Right kidney (tissue), 1 donor: ENCODE data around the gene BOLA3.
"Not testable (repeated sequence)": the region's sequence is repeated elsewhere in the genome, so short reads cannot be mapped to it uniquely, and the experiment has no call there.

Experiments used
- DNase-seq: peaks from one replicate; pipeline ENCODE4 v3.0.0-alpha.2; 2016

BOLA3 gene

GRCh38 chr2:74104839-74105238 is 42.9 kb downstream of the BOLA3 start:
- no peak for DNase-seq

GRCh38 chr2:74103763-74104162 is 43.9 kb downstream of the BOLA3 start:
- DNase-seq, result no peak

- no peak for DNase-seq
These were observed 45.2 kb downstream of the BOLA3 start for GRCh38 chr2:74102516-74102915.

DNA sequence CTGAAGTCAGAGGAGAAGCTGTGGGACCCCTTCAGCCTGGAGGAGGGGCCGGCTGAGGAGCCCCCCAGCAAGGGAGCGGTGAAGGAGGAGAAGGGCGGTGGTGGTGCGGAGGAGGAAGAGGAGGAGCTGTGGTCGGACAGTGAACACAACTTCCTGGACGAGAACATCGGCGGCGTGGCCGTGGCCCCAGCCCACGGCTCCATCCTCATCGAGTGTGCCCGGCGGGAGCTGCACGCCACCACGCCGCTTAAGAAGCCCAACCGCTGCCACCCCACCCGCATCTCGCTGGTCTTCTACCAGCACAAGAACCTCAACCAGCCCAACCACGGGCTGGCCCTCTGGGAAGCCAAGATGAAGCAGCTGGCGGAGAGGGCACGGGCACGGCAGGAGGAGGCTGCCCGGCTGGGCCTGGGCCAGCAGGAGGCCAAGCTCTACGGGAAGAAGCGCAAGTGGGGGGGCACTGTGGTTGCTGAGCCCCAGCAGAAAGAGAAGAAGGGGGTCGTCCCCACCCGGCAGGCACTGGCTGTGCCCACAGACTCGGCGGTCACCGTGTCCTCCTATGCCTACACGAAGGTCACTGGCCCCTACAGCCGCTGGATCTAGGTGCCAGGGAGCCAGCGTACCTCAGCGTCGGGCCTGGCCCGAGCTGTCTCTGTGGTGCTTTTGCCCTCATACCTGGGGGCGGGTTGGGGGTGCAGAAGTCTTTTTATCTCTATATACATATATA is 46.0 kb downstream of the BOLA3 start:
- no peak for DNase-seq

DNA sequence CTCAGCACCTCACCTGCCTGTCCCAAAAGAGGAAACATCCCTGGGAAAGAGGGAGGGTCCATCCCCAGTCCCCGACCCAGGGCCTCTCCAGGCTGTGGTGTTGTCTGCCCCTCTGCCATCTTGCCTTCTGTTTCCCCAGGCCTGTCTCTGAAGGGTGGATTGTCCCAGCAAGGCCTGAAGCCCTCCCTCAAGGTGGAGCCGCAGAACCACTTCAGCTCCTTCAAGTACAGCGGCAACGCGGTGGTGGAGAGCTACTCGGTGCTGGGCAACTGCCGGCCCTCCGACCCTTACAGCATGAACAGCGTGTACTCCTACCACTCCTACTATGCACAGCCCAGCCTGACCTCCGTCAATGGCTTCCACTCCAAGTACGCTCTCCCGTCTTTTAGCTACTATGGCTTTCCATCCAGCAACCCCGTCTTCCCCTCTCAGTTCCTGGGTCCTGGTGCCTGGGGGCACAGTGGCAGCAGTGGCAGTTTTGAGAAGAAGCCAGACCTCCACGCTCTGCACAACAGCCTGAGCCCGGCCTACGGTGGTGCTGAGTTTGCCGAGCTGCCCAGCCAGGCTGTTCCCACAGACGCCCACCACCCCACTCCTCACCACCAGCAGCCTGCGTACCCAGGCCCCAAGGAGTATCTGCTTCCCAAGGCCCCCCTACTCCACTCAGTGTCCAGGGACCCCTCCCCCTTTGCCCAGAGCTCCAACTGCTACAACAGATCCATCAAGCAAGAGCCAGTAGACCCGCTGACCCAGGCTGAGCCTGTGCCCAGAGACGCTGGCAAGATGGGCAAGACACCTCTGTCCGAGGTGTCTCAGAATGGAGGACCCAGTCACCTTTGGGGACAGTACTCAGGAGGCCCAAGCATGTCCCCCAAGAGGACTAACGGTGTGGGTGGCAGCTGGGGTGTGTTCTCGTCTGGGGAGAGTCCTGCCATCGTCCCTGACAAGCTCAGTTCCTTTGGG is 47.2 kb downstream of the BOLA3 start:
- DNase-seq, result no peak

- DNase-seq, result no peak
These were observed 47.9 kb downstream of the BOLA3 start for GRCh38 chr2:74099835-74100234.

DNA sequence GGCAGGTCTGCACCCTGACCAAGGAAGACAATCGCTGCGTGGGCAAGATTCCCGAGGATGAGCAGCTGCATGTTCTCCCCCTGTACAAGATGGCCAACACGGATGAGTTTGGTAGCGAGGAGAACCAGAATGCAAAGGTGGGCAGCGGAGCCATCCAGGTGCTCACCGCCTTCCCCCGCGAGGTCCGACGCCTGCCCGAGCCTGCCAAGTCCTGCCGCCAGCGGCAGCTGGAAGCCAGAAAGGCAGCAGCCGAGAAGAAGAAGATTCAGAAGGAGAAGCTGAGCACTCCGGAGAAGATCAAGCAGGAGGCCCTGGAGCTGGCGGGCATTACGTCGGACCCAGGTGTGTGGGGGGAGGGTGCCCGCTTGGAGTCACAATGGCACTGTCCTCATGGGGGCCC is 48.4 kb downstream of the BOLA3 start:
- no peak for DNase-seq

- DNase-seq, result no peak
These were observed 50.1 kb downstream of the BOLA3 start for GRCh38 chr2:74097574-74097973.

GRCh38 chr2:74096052-74096451 is 51.7 kb downstream of the BOLA3 start:
- no peak for DNase-seq

DNA sequence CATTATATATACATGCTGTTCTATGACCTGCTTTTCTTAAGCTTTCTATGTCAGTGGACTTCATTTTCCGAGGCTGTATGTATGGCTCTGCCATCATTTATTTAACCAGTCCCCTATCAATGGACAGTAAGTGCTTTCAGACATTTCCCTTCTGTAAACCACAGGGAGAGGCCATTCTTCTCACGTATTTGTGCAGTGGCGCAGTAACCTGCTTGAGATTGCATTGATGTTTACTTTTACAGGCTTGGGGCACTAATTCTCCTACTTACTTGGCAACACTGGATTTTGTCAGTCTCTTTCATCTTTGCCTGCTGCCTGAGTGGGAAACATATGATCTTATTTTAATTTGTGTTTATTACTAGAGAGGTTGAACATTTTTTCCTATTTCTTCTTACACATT is 52.1 kb downstream of the BOLA3 start:
- no peak for DNase-seq

DNA sequence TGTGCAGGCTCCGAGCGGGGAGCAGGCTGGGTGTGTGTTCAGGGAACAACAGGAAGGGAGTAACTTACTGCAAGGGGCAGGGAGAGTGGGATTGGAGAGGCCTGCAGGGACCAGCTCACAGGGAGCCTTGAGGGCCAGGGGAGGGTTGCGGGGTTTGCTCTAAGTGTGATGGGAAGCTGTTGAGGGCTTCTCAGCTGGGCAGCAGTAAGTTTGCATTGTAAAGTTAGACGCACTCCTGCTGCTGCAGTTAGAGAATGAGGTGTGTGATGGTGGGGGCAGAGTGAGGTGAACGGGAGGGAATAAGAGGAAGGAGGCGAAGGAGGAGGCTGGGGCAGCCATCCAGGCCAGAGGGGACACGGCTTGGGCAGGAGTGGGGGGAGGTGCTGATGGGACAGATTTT is 53.4 kb downstream of the BOLA3 start:
- DNase-seq, result no peak

- no peak for DNase-seq
These were observed 53.9 kb downstream of the BOLA3 start for GRCh38 chr2:74093840-74094239.

DNA sequence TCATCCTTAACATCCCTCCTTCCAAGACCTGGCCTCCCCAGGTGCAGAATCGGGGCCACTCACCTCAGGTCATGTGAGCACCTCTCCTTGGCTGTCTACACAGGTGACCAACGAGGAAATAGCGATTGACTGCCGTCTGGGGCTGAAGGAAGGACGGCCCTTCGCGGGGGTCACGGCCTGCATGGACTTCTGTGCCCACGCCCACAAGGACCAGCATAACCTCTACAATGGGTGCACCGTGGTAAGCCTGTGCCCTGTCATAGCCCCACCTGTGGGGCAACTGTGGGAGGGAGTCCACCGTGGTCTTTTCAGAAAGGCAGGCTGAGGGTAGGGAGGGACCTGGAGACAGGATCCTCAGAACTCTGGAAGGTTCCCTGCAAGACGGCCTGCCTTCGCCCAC is 54.3 kb downstream of the BOLA3 start:
- DNase-seq, result no peak

- no peak for DNase-seq
These were observed 55.4 kb downstream of the BOLA3 start for GRCh38 chr2:74092275-74092674.

- no peak for DNase-seq
These were observed 56.3 kb downstream of the BOLA3 start for GRCh38 chr2:74091391-74091790.

DNA sequence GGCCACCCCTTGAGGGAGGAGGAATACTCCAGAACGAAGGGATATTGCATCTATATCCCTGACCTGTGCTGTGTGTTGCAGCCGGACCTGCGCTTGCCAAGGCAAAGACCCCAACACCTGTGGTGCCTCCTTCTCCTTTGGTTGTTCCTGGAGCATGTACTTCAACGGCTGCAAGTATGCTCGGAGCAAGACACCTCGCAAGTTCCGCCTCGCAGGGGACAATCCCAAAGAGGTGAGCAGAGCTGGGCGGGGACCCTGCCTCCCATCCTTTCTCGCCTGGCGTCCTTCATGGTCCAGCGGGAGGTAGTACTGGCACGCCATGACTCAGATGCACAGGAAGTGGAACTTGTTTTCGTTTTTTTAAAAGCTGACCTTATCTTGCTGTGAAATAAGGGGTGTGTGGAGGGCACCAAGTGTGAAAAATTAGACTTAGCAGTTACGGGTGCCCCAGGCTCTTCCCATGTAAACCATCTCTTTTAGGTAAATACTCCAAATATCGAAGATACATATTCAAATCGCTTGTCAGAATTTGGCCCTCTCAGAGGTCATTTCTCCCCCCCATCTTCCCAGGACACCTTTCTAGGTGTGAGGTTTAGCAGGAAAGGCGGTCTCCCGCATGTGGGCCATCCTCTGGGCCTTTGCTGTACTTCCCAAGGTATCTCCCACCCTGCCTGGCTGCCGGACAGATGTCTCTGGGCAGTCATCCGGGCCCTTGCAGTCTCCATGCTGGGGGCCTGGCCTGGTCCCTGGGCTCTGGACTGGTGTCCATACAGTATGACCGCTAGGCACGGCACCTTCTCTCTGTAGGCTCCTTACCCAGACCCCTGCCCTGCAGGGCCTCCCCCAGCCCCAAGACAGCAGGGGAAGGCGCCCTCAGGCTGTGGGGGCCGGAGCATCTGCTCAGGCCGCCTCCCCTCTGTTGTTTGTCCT is 57.6 kb downstream of the BOLA3 start:
- no peak for DNase-seq

DNA sequence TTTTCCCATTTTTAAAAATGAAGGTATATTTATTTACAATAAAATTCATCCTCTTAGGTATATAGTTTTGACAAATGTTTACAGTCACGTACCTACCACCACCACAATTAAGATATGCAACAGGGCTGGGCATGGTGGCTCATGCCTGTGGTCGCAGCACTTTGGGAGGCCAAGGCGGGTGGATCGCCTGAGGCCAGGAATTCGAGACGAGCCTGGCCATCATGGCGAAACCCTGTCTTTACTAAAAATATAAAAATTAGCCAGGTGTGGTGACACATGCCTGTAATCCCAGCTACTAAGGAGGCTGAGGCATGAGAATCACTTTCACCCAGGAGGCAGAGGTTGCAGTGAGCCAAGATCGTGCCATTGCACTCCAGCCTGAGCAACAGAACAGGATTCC is 59.0 kb downstream of the BOLA3 start:
- DNase-seq, result not testable (repeated sequence)

DNA sequence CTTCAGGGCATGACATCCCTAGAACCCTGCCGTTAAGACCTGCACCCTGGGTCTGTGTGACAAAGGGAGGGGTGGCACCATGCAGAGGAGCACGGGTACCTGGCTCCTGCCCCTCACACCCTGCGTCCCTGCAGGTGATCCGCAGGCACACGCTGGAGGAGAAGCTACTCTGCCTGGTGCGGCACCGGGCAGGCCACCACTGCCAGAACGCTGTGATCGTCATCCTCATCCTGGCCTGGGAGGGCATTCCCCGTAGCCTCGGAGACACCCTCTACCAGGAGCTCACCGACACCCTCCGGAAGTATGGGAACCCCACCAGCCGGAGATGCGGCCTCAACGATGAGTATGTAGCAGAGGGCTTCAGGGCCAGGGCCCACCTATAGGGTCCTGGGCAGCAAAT is 60.0 kb downstream of the BOLA3 start:
- no peak for DNase-seq

DNA sequence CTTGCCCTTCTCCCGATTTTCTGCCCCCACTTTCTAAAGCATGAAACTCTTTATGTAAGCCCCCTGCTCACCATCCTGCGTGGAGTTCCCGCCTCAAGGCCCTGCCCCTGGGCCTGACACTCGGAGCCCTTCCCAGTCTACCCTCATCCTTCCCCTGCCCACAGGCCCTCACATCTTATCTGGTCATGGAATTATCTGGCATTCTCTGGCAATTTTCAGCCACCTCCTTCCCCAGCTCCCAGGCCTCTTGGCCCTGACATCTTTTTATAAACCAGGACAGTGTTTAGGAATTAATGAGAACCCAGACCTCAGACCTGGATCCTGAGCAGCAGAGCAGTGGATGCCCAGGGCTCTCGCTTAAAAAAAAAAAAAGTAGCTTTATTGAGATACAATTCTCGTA is 61.7 kb downstream of the BOLA3 start:
- no peak for DNase-seq
